DMS53 (cell line): Measurements from ENCODE around the gene MAP2K6.
A peak's percentile ranks its signal among the peaks of the same experiment; 100 is the strongest.
"Not testable (repeated sequence)": the region's sequence is repeated elsewhere in the genome, so short reads cannot be mapped to it uniquely, and the experiment has no call there.

Experiments
- DNase-seq: peaks from one replicate; lab custom pipeline; 2025; lab: John Stamatoyannopoulos, UW

Gene MAP2K6

GRCh38 chr17:69457603-69458002 lies 43.1 kb downstream of the MAP2K6 start:
- no peak for DNase-seq

DNA sequence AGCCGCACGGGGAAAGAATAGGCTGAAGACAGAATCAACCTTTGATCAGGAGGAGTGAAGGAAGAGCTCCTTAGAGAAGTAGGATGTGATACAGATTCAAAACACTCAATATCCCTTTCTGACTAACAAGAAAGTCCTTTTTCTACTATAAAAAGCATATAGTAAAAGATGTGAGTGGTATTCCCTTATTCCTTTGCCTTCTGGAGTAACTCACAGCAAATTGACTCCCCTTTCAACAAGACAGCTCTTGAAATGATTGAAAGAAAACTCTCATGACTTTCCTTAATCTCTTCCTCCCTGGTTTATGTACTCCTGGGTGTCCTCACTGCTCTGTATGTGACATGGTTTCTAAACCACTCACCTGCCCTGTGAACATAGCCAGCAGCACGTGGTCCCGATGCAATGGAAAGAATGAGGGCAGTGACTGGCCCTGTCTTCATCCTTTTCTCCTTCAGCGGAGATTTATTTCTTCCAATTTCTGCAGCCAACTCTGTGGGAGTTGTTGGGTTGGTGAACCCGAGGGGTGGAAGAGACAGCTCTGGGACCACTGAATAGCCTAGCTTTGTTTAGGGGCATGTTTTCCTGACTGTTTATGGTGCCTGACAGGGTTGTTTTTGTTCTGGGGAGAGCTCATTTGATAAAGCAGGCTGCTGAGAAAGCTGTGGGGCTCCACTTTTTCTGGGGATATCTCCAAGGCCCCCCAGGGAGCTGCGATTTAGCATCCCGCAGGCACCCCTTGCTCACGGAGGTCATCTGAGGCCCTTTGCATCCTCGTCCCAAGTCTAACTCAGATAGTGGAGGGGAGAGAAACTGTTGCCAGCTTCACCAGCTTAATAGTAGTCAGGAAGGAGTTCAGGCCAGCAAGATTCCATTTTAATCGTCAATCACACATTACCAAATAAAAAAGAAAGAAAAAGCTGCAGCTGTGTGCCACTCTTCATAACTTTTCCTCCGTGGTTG lies 46.7 kb downstream of the MAP2K6 start:
- DNase-seq, result no peak

DNA sequence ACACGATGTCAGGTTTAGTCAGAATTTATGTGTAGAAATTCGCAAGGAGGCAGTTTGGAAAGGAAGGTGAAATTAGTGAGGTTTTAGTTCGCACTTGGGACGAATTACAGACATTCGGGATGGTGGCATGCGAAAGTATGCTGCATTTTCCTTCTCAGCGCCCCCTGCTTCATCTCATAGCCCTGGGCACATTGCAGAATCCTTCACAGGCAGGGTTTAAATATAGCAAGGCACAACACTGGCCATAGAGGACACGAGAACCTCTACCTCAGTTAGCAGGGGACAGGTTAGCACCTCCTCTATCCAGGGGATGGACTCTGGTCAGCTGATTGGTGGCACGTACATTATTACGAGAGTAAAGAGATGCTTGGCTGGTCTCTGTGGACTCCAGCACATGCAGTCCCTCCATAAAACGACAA lies 47.5 kb downstream of the MAP2K6 start:
- DNase-seq, result no peak

DNA sequence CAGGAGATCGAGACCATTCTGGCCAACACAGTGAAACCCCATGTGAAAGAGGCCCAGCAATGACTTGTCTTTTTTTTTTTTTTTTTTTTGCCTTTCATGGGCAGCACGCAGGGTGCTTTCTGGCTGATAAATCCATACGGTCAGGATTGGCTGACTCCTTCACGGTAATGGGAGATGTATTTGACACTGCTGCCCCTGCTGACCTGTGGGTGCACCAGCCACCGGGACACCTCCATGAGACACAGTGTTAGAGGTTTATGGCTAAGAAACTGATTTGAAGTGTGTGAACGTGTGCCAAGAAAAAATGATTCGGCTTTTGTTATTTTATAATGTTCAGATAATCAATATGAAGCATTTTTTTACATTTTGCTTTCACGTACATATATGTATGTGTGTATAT lies 48.4 kb downstream of the MAP2K6 start:
- no peak for DNase-seq

DNA sequence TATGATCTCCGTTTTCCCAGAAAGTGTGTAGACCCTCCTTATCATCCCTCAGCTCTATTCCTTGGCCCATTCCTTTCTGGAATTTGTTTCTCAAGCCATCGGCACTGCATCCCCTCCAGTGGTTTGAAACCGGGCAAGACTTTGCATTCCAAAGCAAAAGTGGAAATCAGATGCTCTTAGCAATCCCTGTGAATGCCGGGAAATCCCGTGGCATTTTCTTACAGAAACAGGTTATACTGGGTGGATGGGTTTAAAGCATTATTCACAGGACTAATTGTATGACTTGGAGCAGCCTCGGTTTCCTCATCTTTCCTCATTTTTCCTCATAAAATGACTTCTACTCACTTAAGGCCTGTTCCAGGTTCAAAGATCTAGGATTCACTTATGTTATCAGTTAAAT lies 52.0 kb downstream of the MAP2K6 start:
- peak; percentile 47 for DNase-seq

DNA sequence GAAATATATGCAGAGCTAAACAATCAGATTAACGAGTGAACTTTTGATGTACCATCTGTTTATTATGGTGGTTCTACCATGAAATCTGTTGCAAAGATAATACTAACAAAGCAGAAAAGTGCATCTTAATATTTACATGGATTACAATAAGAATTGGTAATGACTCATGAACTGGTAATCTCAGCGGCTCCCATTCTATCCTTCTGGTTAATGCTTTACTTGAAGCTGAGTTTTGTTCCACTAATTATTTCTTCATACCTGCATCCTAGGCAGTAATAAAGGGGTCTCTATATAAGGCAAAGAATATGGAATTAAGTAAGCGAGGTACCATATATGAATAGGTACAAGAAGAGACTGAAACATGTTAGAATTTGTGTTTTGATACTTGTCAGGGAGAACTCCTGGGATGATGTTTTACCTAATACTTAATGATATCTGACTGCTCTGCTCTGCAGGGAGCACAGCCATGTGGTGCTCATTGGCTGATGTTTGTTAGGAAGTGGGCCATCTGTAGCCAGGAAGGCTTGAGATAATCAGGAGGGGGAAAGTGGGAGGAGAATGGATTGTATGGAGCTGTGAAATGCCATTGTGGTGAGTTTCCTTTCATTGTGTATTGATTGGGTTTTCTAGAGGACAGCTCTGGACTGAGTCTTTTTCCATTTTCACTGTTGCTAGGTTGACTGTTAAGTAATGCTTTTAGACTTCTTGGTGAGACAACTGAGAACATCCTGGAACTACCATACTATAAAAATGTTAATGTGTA lies 52.6 kb downstream of the MAP2K6 start:
- DNase-seq, result peak; percentile 33

GRCh38 chr17:69468207-69468606 lies 53.7 kb downstream of the MAP2K6 start:
- no peak for DNase-seq

- peak; percentile 10 for DNase-seq
These were observed 56.2 kb downstream of the MAP2K6 start for GRCh38 chr17:69470702-69471101.

GRCh38 chr17:69471406-69471805 lies 56.9 kb downstream of the MAP2K6 start:
- DNase-seq, result no peak

DNA sequence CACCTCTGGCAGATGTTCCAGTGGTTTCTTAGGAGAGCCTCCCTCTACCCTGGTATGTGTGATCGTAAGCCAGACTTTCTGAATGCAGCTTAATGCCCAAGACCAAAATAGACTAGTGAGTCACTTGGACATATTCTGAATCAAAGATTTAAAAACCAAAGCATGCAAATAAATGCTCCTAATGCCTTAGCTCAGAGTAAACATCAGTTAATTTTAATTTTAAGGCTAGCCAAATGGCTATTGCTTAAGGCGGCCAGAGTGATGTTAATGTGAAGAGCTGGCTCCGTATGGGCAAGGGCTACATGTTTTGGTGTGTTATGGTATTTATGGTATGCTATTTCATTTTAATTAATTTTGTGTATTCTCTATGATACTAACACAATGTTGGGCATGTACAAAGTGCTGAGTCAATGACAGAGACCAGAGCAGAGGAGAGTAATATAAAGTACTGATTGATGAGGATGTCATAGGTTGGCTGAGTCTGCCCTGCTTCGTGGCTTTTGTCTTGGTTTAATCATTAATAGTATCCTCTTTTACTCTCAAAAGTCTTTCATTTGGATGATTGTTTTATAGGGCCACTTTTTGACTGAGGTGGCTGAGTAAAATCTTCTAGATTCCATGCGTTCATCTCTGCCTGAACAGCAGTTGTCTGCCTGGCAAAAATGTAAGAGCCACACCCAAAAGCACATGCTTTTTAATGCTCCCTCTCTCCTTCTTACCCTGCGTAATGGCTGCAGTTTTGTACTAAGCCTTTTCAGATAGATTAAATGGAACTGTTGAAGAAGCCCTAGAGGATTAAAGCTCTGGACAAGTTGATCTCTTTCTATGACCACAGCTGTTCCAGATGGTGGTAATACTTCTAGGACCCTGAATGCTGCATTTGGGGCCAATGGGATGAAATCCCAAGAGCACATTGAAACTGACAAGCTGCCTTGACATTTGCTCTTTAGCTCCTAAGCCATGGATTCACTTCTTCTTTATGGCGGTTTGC lies 59.6 kb downstream of the MAP2K6 start:
- DNase-seq, result peak; percentile 45

DNA sequence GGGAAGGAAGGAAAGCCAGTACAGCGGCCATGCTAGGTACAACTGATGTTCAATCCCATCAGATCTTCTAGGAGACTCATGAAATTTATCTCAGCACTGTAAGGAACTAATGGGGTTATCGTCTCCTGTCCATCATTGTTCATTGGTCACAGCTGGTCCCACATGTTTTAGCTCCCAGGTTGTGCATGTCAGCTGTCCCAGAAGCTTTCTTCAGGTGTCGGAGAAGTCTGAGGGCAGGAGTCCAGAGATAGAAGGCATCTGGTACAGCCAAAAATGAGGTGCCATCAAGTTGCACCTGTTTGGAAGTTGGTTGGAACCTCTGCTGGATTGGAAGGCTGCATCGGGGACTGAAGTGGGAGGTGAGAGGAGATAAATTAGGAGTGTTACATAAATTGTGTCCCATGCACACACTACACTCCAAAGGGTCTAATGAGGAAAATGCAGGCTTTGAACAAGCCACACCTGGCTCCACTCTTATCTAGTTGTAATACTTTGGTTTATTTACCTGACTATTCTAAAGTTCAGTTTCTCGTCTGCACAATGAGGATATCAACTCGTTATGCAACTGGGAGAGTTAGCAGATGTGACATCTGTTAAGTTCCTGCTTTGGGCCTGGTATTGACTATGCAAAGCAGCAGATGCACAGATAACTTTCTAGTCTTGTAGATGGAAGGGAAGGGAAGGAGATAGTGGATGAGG lies 62.9 kb downstream of the MAP2K6 start:
- DNase-seq, result peak; percentile 35

- DNase-seq, result no peak
These were observed 63.4 kb downstream of the MAP2K6 start for GRCh38 chr17:69477903-69478266.

DNA sequence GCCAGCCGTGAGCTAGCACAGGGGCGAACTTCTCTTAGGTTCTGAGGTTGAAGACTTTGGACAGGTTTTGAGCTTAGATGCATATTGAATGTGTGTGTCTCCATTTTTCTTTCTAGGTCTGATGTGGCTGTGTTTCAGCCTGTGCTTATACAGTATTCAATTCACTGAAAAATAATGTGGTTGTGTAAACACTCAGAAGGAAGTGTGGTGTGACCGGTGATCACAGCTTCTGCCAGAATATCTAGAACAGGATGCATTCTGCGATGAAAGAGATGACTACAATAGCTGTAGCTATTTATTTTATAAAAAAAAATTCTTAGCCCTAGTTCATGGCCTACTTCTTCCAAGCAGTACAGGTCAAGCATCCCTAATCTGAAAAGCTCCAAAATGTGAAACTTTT lies 64.4 kb downstream of the MAP2K6 start:
- peak; percentile 92 for DNase-seq

GRCh38 chr17:69479756-69480155 lies 65.3 kb downstream of the MAP2K6 start:
- not testable (repeated sequence) for DNase-seq

DNA sequence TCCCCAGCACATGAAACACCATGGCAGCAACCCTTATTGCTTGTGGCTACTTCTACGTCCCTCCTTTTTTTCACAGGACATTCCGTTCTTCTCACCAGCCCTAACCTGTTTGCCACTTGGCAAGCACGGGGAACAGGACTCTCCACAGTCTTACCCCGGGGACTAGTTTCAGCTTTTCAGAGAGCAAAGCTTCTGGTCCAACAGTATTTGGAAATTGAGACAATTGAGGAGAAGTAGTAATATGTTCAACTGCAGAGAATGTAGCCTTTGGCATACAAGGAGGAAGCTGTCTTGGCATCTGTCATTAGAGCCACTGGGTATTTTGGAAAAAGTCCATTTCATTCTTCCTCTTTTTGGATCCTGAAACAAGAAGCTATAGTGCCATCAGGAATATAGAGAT lies 65.7 kb downstream of the MAP2K6 start:
- no peak for DNase-seq

GRCh38 chr17:69485251-69485661 lies 70.8 kb downstream of the MAP2K6 start:
- DNase-seq, result no peak

DNA sequence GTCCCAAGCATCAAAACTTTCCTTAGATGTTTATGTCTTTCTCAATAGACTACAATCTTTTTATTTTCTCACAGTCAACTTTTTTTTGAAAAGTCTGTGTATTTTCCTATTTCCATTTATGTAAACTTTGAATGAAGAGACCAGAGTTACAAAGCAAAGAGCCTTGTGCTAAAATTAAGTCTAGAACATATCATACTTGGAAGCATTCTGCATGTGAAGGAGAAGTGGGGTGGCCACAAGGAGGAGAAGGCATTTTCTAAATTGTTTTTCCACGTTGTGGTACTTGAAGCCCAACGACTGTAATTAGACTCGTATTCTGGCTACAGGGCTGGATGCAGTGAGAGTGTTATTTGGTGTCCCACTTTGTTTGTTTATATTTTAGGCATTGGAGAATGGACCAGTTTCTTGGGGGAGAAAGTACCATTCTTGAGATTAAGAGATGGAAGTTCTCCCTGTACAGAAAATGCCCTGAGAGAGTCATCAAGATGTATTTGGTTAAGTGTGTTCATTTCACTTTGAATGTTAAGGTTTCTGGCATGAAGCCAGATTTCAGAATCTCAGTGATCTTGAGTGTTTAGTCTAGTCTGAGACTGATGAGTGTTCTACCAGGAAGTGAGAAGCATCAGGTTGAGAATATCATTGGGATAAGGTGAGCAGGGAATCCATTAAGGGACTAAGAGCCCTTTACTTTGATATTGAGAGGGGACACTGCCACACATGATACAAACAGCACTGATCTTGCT lies 71.6 kb downstream of the MAP2K6 start:
- DNase-seq, result peak; percentile 70

GRCh38 chr17:69486779-69487637 lies 72.5 kb downstream of the MAP2K6 start:
- no peak for DNase-seq

GRCh38 chr17:69489313-69489712 lies 74.8 kb downstream of the MAP2K6 start:
- no peak for DNase-seq
